Measurements from ENCODE around the gene ABCB9.

ABCB9 gene

DNA sequence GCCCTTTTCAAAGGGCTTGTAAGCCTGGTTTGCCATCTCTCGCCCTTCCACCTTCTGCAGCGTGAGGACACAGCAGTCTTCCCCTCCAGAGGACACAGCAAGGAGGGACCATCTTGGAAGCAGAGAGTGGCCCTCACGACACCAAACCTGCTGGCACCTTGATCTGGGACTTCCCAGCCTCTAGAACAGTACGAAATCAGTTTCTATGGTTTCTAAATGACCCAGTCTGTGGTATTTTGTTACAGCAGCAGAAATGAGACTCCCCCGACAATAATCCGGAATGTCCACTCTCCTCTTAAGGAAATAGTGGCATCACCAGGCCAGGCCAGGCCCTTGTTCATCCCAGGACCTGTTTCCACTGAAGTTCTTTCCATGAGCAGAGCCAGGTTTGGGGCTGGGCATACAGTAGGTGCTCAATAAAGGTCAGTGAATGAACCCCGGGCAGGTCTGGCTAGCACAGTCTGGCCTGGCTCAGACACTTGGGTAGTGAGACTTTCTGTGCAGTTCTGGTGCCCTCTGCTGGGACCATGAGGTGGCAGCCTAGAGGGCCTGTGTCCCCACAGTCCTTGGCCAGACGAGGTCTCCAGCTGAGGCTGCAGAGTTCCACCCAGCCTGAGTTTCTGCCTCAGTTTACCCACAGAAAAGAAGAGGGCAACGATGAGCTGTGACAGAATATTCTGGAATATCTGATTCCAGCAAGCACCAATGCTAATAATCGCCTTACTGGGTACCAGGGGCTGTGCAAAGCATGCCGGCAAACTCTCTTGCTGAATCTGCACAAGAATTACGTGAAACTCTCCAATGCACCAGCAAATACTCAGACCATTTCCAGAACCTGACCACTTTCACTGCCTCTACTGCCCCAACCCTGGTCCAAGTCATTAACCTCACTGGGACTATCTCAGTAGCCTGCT is 14.0 kb downstream of the ABCB9 start:
- ATAC-seq = peak; percentile 99
- TF ChIP-seq ZFP30 (CRISPR knock-in tag; IDR thresholded peaks at IDR 0.05) = no peak
- TF ChIP-seq ZNF70 (CRISPR knock-in tag; IDR thresholded peaks at IDR 0.05) = no peak
- TF ChIP-seq RARB (CRISPR knock-in tag; IDR thresholded peaks at IDR 0.05) = no peak

DNA sequence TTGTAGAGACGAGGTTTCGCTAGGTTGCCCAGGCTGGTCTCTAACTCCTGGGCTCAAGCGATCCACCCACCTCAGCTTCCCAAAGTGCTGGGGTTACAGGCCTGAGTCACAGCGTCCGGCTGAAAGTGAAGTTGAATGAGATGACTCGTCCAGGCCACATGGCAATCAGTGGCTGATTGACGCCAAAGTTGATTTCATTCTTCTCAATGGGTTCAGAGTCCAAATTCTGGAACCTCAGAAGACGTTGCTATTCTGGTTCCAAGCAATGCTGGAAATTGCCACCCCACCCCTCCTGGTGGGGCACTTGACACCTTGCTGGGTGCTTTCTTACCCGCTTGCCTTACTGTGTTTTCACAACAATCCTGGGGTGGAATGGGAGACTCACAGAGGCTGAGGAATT is 14.9 kb downstream of the ABCB9 start:
- no peak for TF ChIP-seq ZNF565 (CRISPR knock-in tag; conservative IDR thresholded peaks at IDR 0.05; ENCODE audit: low read depth)
- TF ChIP-seq, protein P1, sequence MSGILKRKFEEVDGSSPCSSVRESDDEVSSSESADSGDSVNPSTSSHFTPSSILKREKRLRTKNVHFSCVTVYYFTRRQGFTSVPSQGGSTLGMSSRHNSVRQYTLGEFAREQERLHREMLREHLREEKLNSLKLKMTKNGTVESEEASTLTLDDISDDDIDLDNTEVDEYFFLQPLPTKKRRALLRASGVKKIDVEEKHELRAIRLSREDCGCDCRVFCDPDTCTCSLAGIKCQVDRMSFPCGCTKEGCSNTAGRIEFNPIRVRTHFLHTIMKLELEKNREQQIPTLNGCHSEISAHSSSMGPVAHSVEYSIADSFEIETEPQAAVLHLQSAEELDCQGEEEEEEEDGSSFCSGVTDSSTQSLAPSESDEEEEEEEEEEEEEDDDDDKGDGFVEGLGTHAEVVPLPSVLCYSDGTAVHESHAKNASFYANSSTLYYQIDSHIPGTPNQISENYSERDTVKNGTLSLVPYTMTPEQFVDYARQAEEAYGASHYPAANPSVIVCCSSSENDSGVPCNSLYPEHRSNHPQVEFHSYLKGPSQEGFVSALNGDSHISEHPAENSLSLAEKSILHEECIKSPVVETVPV (CRISPR knock-in tag; IDR thresholded peaks at IDR 0.05) = no peak
- no peak for TF ChIP-seq SNAI2 (CRISPR knock-in tag; IDR thresholded peaks at IDR 0.05)
- no peak for TF ChIP-seq CSDC2 (CRISPR knock-in tag; IDR thresholded peaks at IDR 0.05)
- no peak for TF ChIP-seq TOX (CRISPR knock-in tag; IDR thresholded peaks at IDR 0.05; ENCODE audit: borderline replicate concordance)
- TF ChIP-seq ARNTL (CRISPR knock-in tag; IDR thresholded peaks at IDR 0.05; ENCODE audit: borderline replicate concordance, low read depth) = no peak
- TF ChIP-seq ZNF70 (CRISPR knock-in tag; IDR thresholded peaks at IDR 0.05) = no peak
- no peak for TF ChIP-seq ZNF8 (CRISPR knock-in tag; IDR thresholded peaks at IDR 0.05)
- TF ChIP-seq BACH2 (CRISPR knock-in tag; IDR thresholded peaks at IDR 0.05; ENCODE audit: borderline replicate concordance) = no peak
- TF ChIP-seq ZFP3 (CRISPR knock-in tag; IDR thresholded peaks at IDR 0.05) = no peak
- TF ChIP-seq PPARA (CRISPR knock-in tag; IDR thresholded peaks at IDR 0.05; ENCODE audit: borderline replicate concordance) = no peak
- no peak for TF ChIP-seq GLIS3 (CRISPR knock-in tag; IDR thresholded peaks at IDR 0.05)
- TF ChIP-seq RARB (CRISPR knock-in tag; IDR thresholded peaks at IDR 0.05) = no peak
- TF ChIP-seq ISL1 (CRISPR knock-in tag; IDR thresholded peaks at IDR 0.05) = no peak
- no peak for TF ChIP-seq CREB5 (CRISPR knock-in tag; IDR thresholded peaks at IDR 0.05; ENCODE audit: low read depth)

DNA sequence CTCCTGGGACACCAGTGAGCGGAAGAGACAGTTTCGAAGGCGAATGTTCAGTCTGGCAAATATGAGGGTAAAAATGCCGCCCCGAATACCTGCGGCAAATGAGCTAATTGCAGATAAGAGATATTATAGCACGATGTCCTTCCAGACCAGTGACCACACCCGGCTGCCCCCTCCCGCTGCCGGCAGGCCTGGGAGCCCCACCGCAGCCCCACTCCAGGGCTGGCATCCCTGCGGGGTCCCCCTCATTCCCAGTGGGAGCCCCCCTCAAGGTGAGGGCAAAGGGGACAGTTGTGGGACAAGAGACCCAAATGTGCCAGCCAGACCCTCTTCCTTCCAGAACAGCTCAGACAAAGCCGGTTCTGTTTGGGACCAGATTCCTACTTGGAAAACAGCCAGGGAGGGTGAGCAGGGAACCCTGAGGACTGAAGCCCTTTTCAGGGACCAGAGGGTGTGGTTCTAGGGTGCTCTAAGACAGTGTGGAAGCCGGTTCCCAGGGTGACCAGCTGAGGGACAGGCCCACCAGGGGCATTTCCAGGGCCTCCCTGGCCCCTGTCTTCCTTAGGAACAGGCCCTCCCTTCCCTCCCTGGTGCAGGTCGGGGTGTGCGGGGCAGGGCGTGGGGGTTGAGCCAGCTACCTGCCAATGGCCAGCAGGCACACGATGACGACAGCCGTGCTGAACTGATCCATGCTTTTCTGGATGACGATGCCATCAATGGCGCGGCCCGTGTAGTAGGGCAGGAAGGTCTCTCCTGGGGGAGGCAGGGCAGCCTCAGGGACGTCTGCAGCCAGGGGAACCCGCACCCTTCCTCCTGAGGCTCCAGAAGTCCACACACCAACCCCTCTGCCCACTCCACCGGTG is 16.2 kb downstream of the ABCB9 start:
- TF ChIP-seq PPARA (CRISPR knock-in tag; IDR thresholded peaks at IDR 0.05; ENCODE audit: borderline replicate concordance) (no peak), ZNF70 (CRISPR knock-in tag; IDR thresholded peaks at IDR 0.05) (no peak), TCF4 (CRISPR knock-in tag; IDR thresholded peaks at IDR 0.05; ENCODE audit: borderline replicate concordance) (no peak), CSDC2 (CRISPR knock-in tag; IDR thresholded peaks at IDR 0.05) (no peak), TOX (CRISPR knock-in tag; IDR thresholded peaks at IDR 0.05; ENCODE audit: borderline replicate concordance) (no peak), RARB (CRISPR knock-in tag; IDR thresholded peaks at IDR 0.05) (no peak), ISL1 (CRISPR knock-in tag; IDR thresholded peaks at IDR 0.05) (no peak), BACH2 (CRISPR knock-in tag; IDR thresholded peaks at IDR 0.05; ENCODE audit: borderline replicate concordance) (no peak), ZNF8 (CRISPR knock-in tag; IDR thresholded peaks at IDR 0.05) (no peak), GLIS3 (CRISPR knock-in tag; IDR thresholded peaks at IDR 0.05) (no peak), SNAI2 (CRISPR knock-in tag; IDR thresholded peaks at IDR 0.05) (no peak), ZC3H10 (CRISPR knock-in tag; IDR thresholded peaks at IDR 0.05) (no peak)
- TF ChIP-seq, protein P2, sequence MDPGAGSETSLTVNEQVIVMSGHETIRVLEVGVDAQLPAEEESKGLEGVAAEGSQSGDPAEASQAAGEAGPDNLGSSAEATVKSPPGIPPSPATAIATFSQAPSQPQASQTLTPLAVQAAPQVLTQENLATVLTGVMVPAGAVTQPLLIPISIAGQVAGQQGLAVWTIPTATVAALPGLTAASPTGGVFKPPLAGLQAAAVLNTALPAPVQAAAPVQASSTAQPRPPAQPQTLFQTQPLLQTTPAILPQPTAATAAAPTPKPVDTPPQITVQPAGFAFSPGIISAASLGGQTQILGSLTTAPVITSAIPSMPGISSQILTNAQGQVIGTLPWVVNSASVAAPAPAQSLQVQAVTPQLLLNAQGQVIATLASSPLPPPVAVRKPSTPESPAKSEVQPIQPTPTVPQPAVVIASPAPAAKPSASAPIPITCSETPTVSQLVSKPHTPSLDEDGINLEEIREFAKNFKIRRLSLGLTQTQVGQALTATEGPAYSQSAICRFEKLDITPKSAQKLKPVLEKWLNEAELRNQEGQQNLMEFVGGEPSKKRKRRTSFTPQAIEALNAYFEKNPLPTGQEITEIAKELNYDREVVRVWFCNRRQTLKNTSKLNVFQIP (CRISPR knock-in tag; IDR thresholded peaks at IDR 0.05; ENCODE audit: borderline replicate concordance, low read depth) = no peak
- no peak for ATAC-seq

More for the DNA sequence above, 14.9 kb downstream of the ABCB9 start:
- ATAC-seq = peak; percentile 31

GRCh38 chr12:122949405-122949804 is 16.9 kb downstream of the ABCB9 start:
- no peak for ATAC-seq
- TF ChIP-seq ZNF8 (CRISPR knock-in tag; IDR thresholded peaks at IDR 0.05) (no peak), RARB (CRISPR knock-in tag; IDR thresholded peaks at IDR 0.05) (no peak), GLIS3 (CRISPR knock-in tag; IDR thresholded peaks at IDR 0.05) (no peak), PPARA (CRISPR knock-in tag; IDR thresholded peaks at IDR 0.05; ENCODE audit: borderline replicate concordance) (no peak), CSDC2 (CRISPR knock-in tag; IDR thresholded peaks at IDR 0.05) (no peak), CREB5 (CRISPR knock-in tag; IDR thresholded peaks at IDR 0.05; ENCODE audit: low read depth) (no peak), ZNF565 (CRISPR knock-in tag; conservative IDR thresholded peaks at IDR 0.05; ENCODE audit: low read depth) (no peak), TCF4 (CRISPR knock-in tag; IDR thresholded peaks at IDR 0.05; ENCODE audit: borderline replicate concordance) (no peak), ZFP3 (CRISPR knock-in tag; IDR thresholded peaks at IDR 0.05) (no peak), ZFP30 (CRISPR knock-in tag; IDR thresholded peaks at IDR 0.05) (no peak), SNAI2 (CRISPR knock-in tag; IDR thresholded peaks at IDR 0.05) (no peak)
- TF ChIP-seq, protein P3, sequence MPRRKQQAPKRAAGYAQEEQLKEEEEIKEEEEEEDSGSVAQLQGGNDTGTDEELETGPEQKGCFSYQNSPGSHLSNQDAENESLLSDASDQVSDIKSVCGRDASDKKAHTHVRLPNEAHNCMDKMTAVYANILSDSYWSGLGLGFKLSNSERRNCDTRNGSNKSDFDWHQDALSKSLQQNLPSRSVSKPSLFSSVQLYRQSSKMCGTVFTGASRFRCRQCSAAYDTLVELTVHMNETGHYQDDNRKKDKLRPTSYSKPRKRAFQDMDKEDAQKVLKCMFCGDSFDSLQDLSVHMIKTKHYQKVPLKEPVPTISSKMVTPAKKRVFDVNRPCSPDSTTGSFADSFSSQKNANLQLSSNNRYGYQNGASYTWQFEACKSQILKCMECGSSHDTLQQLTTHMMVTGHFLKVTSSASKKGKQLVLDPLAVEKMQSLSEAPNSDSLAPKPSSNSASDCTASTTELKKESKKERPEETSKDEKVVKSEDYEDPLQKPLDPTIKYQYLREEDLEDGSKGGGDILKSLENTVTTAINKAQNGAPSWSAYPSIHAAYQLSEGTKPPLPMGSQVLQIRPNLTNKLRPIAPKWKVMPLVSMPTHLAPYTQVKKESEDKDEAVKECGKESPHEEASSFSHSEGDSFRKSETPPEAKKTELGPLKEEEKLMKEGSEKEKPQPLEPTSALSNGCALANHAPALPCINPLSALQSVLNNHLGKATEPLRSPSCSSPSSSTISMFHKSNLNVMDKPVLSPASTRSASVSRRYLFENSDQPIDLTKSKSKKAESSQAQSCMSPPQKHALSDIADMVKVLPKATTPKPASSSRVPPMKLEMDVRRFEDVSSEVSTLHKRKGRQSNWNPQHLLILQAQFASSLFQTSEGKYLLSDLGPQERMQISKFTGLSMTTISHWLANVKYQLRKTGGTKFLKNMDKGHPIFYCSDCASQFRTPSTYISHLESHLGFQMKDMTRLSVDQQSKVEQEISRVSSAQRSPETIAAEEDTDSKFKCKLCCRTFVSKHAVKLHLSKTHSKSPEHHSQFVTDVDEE (CRISPR knock-in tag; IDR thresholded peaks at IDR 0.05) = no peak

Data from SK-N-SH treated with all-trans-retinoic acid at 6 μM for 48 hours (cell line).